Endothelial cell of umbilical vein (primary cell): ENCODE results near the gene SNCG. TPM values are rescaled to one million over a fixed set of nuclear protein-coding genes. Genes with fewer than 3 reads are reported as not detected.
"Not testable (repeated sequence)": the region's sequence is repeated elsewhere in the genome, so short reads cannot be mapped to it uniquely, and the experiment has no call there.

Experiments used
- BruUV-seq: library from RNA; stranded (reverse); fragments of 400-500 nt; replicated peaks from 2 replicates; lab custom pipeline; 2021; lab: Mats Ljungman, UMichigan
- CTCF ChIA-PET: fragments of 300-600, 350-600 bp; sonication (Branson Sonifier 250); formaldehyde crosslinking; loops from one replicate; lab custom pipeline; 2021; ENCODE audit warnings: antibody characterized with exemption, inconsistent platforms; lab: Charles Lee
- POLR2A ChIA-PET: fragments of 300-600, 350-600 bp; sonication (Branson Sonifier 250); formaldehyde crosslinking; loops from one replicate; lab custom pipeline; 2021; ENCODE audit warnings: antibody characterized with exemption, inconsistent platforms; lab: Charles Lee
- DNase-seq: peaks from one replicate; pipeline ENCODE4 v3.0.0-alpha.2; 2011; ENCODE audit warnings: low read depth, low spot score
- FAIRE-seq: peaks from 2 replicates; lab custom pipeline; 2011; peaks lifted over from hg19 to GRCh38; lab: Jason Lieb, UNC
- H2AFZ ChIP-seq: 2 replicates; pipeline ENCODE4 v1.6.0; 2012; ENCODE audit warnings: low read depth, low read length, control low read depth, inconsistent platforms
- H3K27ac ChIP-seq: 2 replicates; pipeline ENCODE4 v1.5.1; 2011; ENCODE audit warnings: low read depth, mild to moderate bottlenecking, control low read depth, low read length, moderate library complexity; ENCODE audit not compliant: insufficient read depth
- H3K27me3 ChIP-seq, 2 experiments: 2 replicates each; pipeline versions ENCODE4 v1.6.0 to v1.6.1; 2011; ENCODE audit warnings: low read length in 2 of 2, mixed read lengths in 1 of 2; ENCODE audit not compliant: control insufficient read depth in 2 of 2, insufficient read depth in 2 of 2
- H3K36me3 ChIP-seq, 2 experiments: 2 replicates in 1 of 2; 3 replicates in 1 of 2; pipeline ENCODE4 v1.5.1; 2011; ENCODE audit warnings: low read length in 2 of 2, mild to moderate bottlenecking in 1 of 2, moderate library complexity in 1 of 2; ENCODE audit not compliant: control insufficient read depth in 2 of 2, insufficient read depth in 2 of 2; ENCODE audit errors: extremely low read depth in 1 of 2
- H3K4me1 ChIP-seq: 3 replicates; pipeline ENCODE4 v1.5.1; 2011; ENCODE audit warnings: mild to moderate bottlenecking, low read length; ENCODE audit not compliant: control insufficient read depth, insufficient read depth; ENCODE audit errors: extremely low read depth
- H3K4me2 ChIP-seq: 2 replicates; pipeline ENCODE4 v1.6.1; 2011; ENCODE audit warnings: low read length, control low read depth, mixed read lengths; ENCODE audit not compliant: insufficient read depth
- H3K4me3 ChIP-seq, 3 experiments: fragments of 200-600 bp in 1 of 3; sonication (generic), shearing (Covaris generic) in 1 of 3; replicated peaks in 1 of 3; 2 replicates each; pipeline ENCODE4 v1.5.1; 2011 to 2016; ENCODE audit warnings: control low read depth in 3 of 3, low read length in 3 of 3, mild to moderate bottlenecking in 2 of 3, inconsistent platforms in 1 of 3, low read depth in 1 of 3, moderate library complexity in 1 of 3; ENCODE audit not compliant: insufficient read depth in 1 of 3
- H3K79me2 ChIP-seq: 2 replicates; pipeline ENCODE4 v1.6.0; 2012; ENCODE audit warnings: low read length, inconsistent platforms; ENCODE audit not compliant: control insufficient read depth, insufficient read depth
- H3K9ac ChIP-seq: replicated peaks from 2 replicates; pipeline ENCODE3; 2011; ENCODE audit warnings: low read length, control low read depth; ENCODE audit not compliant: insufficient read depth; ENCODE audit errors: extremely low read depth
- H3K9me1 ChIP-seq: replicated peaks from 3 replicates; pipeline ENCODE4 v1.6.0; 2011; ENCODE audit warnings: mild to moderate bottlenecking, low read length; ENCODE audit not compliant: control insufficient read depth, insufficient read depth; ENCODE audit errors: extremely low read depth
- H3K9me3 ChIP-seq: replicated peaks from 2 replicates; pipeline ENCODE4 v1.5.1; 2012; ENCODE audit warnings: low read length, inconsistent platforms; ENCODE audit not compliant: control insufficient read depth, insufficient read depth
- H4K20me1 ChIP-seq: replicated peaks from 2 replicates; pipeline ENCODE3; 2011; ENCODE audit warnings: mild to moderate bottlenecking, low read length; ENCODE audit not compliant: control insufficient read depth, insufficient read depth; ENCODE audit errors: extremely low read depth
- CTCF ChIP-seq, 2 donors: IDR thresholded peaks; 1 replicate in 1 of 2; 2 replicates in 1 of 2; pipeline ENCODE4 v1.5.1; 2011; ENCODE audit warnings: low read length in 2 of 2, mild to moderate bottlenecking in 2 of 2, moderate library complexity in 2 of 2, control low read depth in 1 of 2, inconsistent platforms in 1 of 2, low read depth in 1 of 2; ENCODE audit not compliant: insufficient read depth in 1 of 2; ENCODE audit errors: extremely low read depth in 1 of 2
- EZH2 ChIP-seq: IDR thresholded peaks from 2 replicates; pipeline ENCODE4 v1.6.1; 2012; ENCODE audit warnings: borderline replicate concordance, low read depth, mild to moderate bottlenecking, moderate library complexity, low read length, inconsistent platforms; ENCODE audit not compliant: severe bottlenecking
- FOS ChIP-seq: IDR thresholded peaks from 2 replicates; pipeline ENCODE4 v1.6.1; 2011; ENCODE audit warnings: mild to moderate bottlenecking, low read length, moderate library complexity, borderline replicate concordance; ENCODE audit not compliant: insufficient read depth
- GATA2 ChIP-seq: IDR thresholded peaks from 2 replicates; pipeline ENCODE4 v1.7.0; 2011; ENCODE audit warnings: low read depth, mild to moderate bottlenecking, moderate library complexity, mixed read lengths, low read length; ENCODE audit not compliant: insufficient read length, insufficient read depth
- JUN ChIP-seq: IDR thresholded peaks from 2 replicates; pipeline ENCODE4 v1.6.1; 2011; ENCODE audit warnings: borderline replicate concordance, low read depth; ENCODE audit not compliant: insufficient read length, insufficient read depth
- MYC ChIP-seq: IDR thresholded peaks from one replicate; pipeline ENCODE4 v1.6.1; 2011; ENCODE audit warnings: mild to moderate bottlenecking, low read depth, low read length
- POLR2A ChIP-seq: IDR thresholded peaks from 2 replicates; pipeline ENCODE4 v1.6.1; 2012; ENCODE audit warnings: low read depth, mild to moderate bottlenecking, control low read depth, low read length
- POLR2AphosphoS5 ChIP-seq: IDR thresholded peaks from 2 replicates; pipeline ENCODE4 v1.6.1; 2012; ENCODE audit warnings: low read depth, mild to moderate bottlenecking, control low read depth, low read length, moderate library complexity; ENCODE audit not compliant: insufficient read depth
- dilution Hi-C: fragments of 300-500 bp; cut with MboI; formaldehyde crosslinking; loops from one replicate; pipeline ENCODE4 v1.15.0; 2019; ENCODE audit warnings: low sequenced_read_pairs; ENCODE audit not compliant: extremely low pct_ligation_motif_present
- intact Hi-C: fragments of 100-400 bp; cut with micrococcal nuclease; formaldehyde crosslinking; loops from one replicate; pipeline ENCODE4 v1.10.0; 2022
- polyA plus RNA-seq, 4 experiments: library from polyadenylated mRNA; depleted of rRNA in 3 of 4; stranded (reverse) in 3 of 4; unstranded in 1 of 4; fragments of >200 nt; gene quantifications; 2 replicates each; pipeline versions ENCODE4 v1.2.1 to v1.2.3, GENCODE V29; 2011 to 2012; ENCODE audit warnings: missing spikeins in 1 of 4
- total RNA-seq: library from RNA; stranded (reverse); gene quantifications from 2 replicates; pipeline ENCODE4 v1.2.3, GENCODE V29; 2021

SNCG gene
- total and polyA plus RNA-seq, 2 donors (not counting 3 experiments of a cell fraction or from before 2014, with no cell fraction given): 31.4 to 60.8 TPM

DNA sequence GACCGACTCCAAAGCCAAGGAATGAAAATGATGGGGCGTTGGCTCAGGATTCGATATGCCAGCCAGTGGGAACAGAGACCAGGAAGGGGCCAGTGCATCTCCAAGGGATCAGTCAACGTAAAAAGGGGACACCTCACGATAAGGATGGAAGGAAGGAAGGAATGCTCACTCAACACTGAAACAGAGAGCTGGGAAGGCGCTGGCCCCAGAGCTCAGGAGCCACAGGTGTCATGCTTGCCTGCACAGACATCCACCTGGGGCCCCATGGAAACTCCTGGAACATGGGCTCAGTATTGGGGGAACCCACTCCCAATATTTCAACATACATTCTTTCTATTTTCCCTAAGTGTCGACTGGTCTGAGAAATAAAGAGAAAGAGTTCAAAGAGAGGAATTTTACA lies 6.3 kb upstream of the SNCG start:
- POLR2A ChIA-PET: no interaction called here
- FAIRE-seq: no peak
- H3K9me1 ChIP-seq: no peaks in the 10 kb centered on the region
- no peak overlapping the region for H3K4me2 ChIP-seq
- H3K27ac ChIP-seq: no peak overlapping the region
- no TSS peak for BruUV-seq
- TF ChIP-seq POLR2A (no peak), FOS (no peak), EZH2 (no peak), MYC (no peak), CTCF (IDR thresholded peaks at IDR 0.05; ENCODE audit: extremely low read depth in 1 of 2, insufficient read depth in 1 of 2, low read depth in 1 of 2, low read length in 2 of 2) (no peak), POLR2AphosphoS5 (no peak), GATA2 (no peak), JUN (no peak)
- H3K79me2 ChIP-seq: peaks cover 88% of the 10 kb centered on the region
- H3K36me3 ChIP-seq: peaks cover 0 to under 1% of the 10 kb centered on the region in 2 experiments
- no peaks in the 10 kb centered on the region for H3K9me3 ChIP-seq
- intact Hi-C loops: loop anchor here (10.0 kb wide), 1 partner anchor 1933 kb away; the partner anchor contains the start of gene STAMBPL1
- no peak for DNase-seq
- peaks cover 36% of the 10 kb centered on the region for H3K4me1 ChIP-seq
- no peak overlapping the region for H3K9ac ChIP-seq
- CTCF ChIA-PET: interaction anchor here (1.0 to 2.4 kb wide), 2 partner anchors 8 to 14 kb away, joined by 3 to 7 read pairs; no protein-coding TSS in a partner anchor
- dilution Hi-C loops: no loop called here
- no peaks in the 10 kb centered on the region for H3K27me3 ChIP-seq
- no peak overlapping the region for H3K4me3 ChIP-seq
- no peaks in the 10 kb centered on the region for H4K20me1 ChIP-seq
- no peak overlapping the region for H2AFZ ChIP-seq

GRCh38 chr10:86952697-86953096 lies 5.7 kb upstream of the SNCG start:
- H3K27ac ChIP-seq, H2AFZ ChIP-seq, H3K27me3 ChIP-seq, H3K9me3 ChIP-seq, H3K36me3 ChIP-seq, H3K9me1 ChIP-seq, BruUV-seq, H3K4me3 ChIP-seq, FAIRE-seq, DNase-seq, dilution Hi-C loops, H4K20me1 ChIP-seq, H3K4me2 ChIP-seq, POLR2A ChIA-PET, H3K9ac ChIP-seq: not testable (repeated sequence)
- Histone ChIP-seq H3K4me1 (peaks cover 41% of the 10 kb centered on the region), H3K79me2 (peaks cover 90% of the 10 kb centered on the region)
- CTCF ChIA-PET: interaction anchor here (1.0 to 8.7 kb wide), 4 partner anchors 8 to 15 kb away, joined by 3 to 325 read pairs (median 58); partner anchors contain the start of gene ADIRF
- intact Hi-C loops: loop anchor here (10.0 kb wide), 1 partner anchor 1932 kb away; the partner anchor contains the start of gene STAMBPL1
